ENCODE data around the gene ATG7. TPM values are rescaled to one million over a fixed set of nuclear protein-coding genes. Genes with fewer than 3 reads are reported as not detected.

Gene ATG7
- total RNA-seq, 1 donor from 2014 or later: 55.0 TPM

DNA sequence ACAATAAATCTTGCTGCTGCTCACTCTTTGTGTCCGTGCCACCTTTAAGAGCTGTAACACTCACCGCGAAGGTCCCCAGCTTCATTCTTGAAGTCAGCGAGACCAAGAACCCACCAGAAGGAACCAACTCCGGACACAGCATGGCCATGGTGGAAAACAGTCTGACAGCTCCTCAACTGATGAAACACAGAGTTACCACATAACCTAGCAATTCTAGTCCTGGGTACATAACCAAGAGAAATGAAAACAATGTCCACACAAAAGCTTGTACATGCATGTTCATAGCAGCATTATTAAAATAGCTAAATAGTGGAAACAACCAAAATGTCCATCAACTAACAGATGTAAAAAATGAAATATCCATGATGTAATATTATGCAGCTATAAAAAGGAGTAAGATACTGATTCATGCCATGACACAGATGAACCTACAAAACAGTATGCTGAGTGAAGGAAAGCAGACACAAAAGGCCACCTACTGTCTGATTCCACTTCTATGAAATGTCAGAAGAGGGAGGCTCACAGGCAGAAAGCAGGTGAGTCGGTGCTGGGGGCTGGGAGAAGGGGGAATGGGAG lies 334.8 kb downstream of the ATG7 start:
- no peak overlapping the region for H3K4me3 ChIP-seq
- no peak overlapping the region for H3K27ac ChIP-seq
- no peak for DNase-seq (ENCODE audit: extremely low spot score in 2 of 2)
- no peaks in the 10 kb centered on the region for H3K36me3 ChIP-seq
- H3K27me3 ChIP-seq: no peaks in the 10 kb centered on the region
- peaks cover 94% of the 10 kb centered on the region for H3K4me1 ChIP-seq
- intact Hi-C loops (cut with DNase I): no loop called here
- H3K9me3 ChIP-seq: no peaks in the 10 kb centered on the region
- TF ChIP-seq, protein P1, sequence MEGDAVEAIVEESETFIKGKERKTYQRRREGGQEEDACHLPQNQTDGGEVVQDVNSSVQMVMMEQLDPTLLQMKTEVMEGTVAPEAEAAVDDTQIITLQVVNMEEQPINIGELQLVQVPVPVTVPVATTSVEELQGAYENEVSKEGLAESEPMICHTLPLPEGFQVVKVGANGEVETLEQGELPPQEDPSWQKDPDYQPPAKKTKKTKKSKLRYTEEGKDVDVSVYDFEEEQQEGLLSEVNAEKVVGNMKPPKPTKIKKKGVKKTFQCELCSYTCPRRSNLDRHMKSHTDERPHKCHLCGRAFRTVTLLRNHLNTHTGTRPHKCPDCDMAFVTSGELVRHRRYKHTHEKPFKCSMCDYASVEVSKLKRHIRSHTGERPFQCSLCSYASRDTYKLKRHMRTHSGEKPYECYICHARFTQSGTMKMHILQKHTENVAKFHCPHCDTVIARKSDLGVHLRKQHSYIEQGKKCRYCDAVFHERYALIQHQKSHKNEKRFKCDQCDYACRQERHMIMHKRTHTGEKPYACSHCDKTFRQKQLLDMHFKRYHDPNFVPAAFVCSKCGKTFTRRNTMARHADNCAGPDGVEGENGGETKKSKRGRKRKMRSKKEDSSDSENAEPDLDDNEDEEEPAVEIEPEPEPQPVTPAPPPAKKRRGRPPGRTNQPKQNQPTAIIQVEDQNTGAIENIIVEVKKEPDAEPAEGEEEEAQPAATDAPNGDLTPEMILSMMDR (IDR thresholded peaks at IDR 0.05): no peak
- TF ChIP-seq POLR2A (IDR thresholded peaks at IDR 0.05) (no peak), POLR2AphosphoS5 (IDR thresholded peaks at IDR 0.05; ENCODE audit: insufficient read depth in 1 of 2, low read depth in 1 of 2) (no peak)

Small RNA genes within 50 kb of the gene (small RNA-seq; reads per million reads assigned to genes)
- not detected for gene AC022001.1
- not detected for gene AC026185.1
- not detected for gene AC083855.1

Other genes starting within 250 kb of the ATG7 start
- gene HRH1, start 117.9 kb upstream of the ATG7 start, total RNA-seq: 9.3 TPM

Measured in vagina (tissue), 2 donors.